Medulla oblongata (tissue), 1 donor: Measurements from ENCODE around the gene UBE2QL1.

Source experiments
- DNase-seq: peaks from one replicate; pipeline ENCODE4 v3.0.0-alpha.2; 2015; ENCODE audit errors: extremely low spot score

The UBE2QL1 gene

GRCh38 chr5:6535594-6535993 lies 86.9 kb downstream of the UBE2QL1 start:
- DNase-seq: no peak

- no peak for DNase-seq
These were observed 90.4 kb downstream of the UBE2QL1 start for GRCh38 chr5:6539060-6539459.

GRCh38 chr5:6540111-6540827 lies 91.6 kb downstream of the UBE2QL1 start:
- DNase-seq: no peak

GRCh38 chr5:6541256-6542013 lies 92.8 kb downstream of the UBE2QL1 start:
- no peak for DNase-seq

GRCh38 chr5:6542421-6543345 lies 94.0 kb downstream of the UBE2QL1 start:
- no peak for DNase-seq

- no peak for DNase-seq
These were observed 94.7 kb downstream of the UBE2QL1 start for GRCh38 chr5:6543346-6543730.

- DNase-seq: no peak
These were observed 95.3 kb downstream of the UBE2QL1 start for GRCh38 chr5:6543830-6544560.
